Activated CD8-positive, alpha-beta T cell treated with anti-CD3 and anti-CD28 coated beads for 36 hours (primary cell): ENCODE results near the gene ABHD11. TPM values are rescaled to one million over a fixed set of nuclear protein-coding genes. Genes with fewer than 3 reads are reported as not detected.
A peak's percentile ranks its signal among the peaks of the same experiment; 100 is the strongest.

Source experiments
- ATAC-seq: fragments of 200-7000 bp; cut with Tn5 transposase; one replicate; pipeline ENCODE4 v1.10.0; 2021; ENCODE audit warnings: mild to moderate bottlenecking, moderate library complexity
- CTCF ChIA-PET: fragments of 350-600 bp; sonication (Branson Sonifier 250); formaldehyde crosslinking; loops from one replicate; lab custom pipeline; 2021; ENCODE audit warnings: antibody characterized with exemption; lab: Charles Lee
- POLR2A ChIA-PET: fragments of 350-600 bp; sonication (Branson Sonifier 250); formaldehyde crosslinking; loops from one replicate; lab custom pipeline; 2021; ENCODE audit warnings: antibody characterized with exemption; lab: Charles Lee
- DNase-seq: peaks from one replicate; pipeline ENCODE4 v3.0.0-alpha.2; 2020
- H3K27ac Mint-ChIP-seq: one replicate; pipeline ENCODE4 v1.8.0; 2021; ENCODE audit warnings: mild to moderate bottlenecking, mixed read lengths
- H3K27me3 Mint-ChIP-seq: one replicate; pipeline ENCODE4 v1.8.0; 2021; ENCODE audit warnings: mixed read lengths
- H3K36me3 Mint-ChIP-seq: one replicate; pipeline ENCODE4 v1.8.0; 2021; ENCODE audit warnings: low read depth, mixed read lengths
- H3K4me1 Mint-ChIP-seq: one replicate; pipeline ENCODE4 v1.8.0; 2021; ENCODE audit warnings: low read depth, mixed read lengths
- H3K4me3 Mint-ChIP-seq: one replicate; pipeline ENCODE4 v1.8.0; 2021; ENCODE audit warnings: mild to moderate bottlenecking, moderate library complexity, mixed read lengths
- H3K9me3 Mint-ChIP-seq: one replicate; pipeline ENCODE4 v1.8.0; 2021; ENCODE audit warnings: mixed read lengths
- CTCF ChIP-seq: fragments of 200-600 bp; IDR thresholded peaks from one replicate; pipeline ENCODE4 v1.8.0; 2022; ENCODE audit warnings: antibody characterized with exemption, mild to moderate bottlenecking
- intact Hi-C: fragments of 100-400 bp; cut with micrococcal nuclease; formaldehyde crosslinking; loops from one replicate; pipeline ENCODE4 v1.10.0; 2022
- total RNA-seq, 2 experiments: library from RNA; stranded (reverse); gene quantifications; one replicate each; pipeline ENCODE4 v1.2.3, GENCODE V29; 2021

ABHD11 gene
- total RNA-seq, 2 experiments from 2014 or later, result 19.0 to 21.5 TPM

- ChIA-PET POLR2A (interaction anchor here (1.3 kb wide), 1 partner anchor 12 kb away, joined by 6 read pairs; no protein-coding TSS in a partner anchor), CTCF (interaction anchor here (0.9 to 3.7 kb wide), 10 partner anchors 9 to 181 kb away, joined by 3 to 16 read pairs (median 4); partner anchors contain the start of gene BAZ1B)
- H3K9me3 Mint-ChIP-seq, result no peaks in the 10 kb centered on the region
- H3K4me1 Mint-ChIP-seq, result peaks cover 16% of the 10 kb centered on the region
- intact Hi-C loops, result no loop called here
- ATAC-seq, result no peak
- no peak for DNase-seq
- H3K4me3 Mint-ChIP-seq, result no peak overlapping the region
- H3K36me3 Mint-ChIP-seq, result peaks cover 11% of the 10 kb centered on the region
- no peak for TF ChIP-seq CTCF
- no peak overlapping the region for H3K27ac Mint-ChIP-seq
- no peaks in the 10 kb centered on the region for H3K27me3 Mint-ChIP-seq
Measured at GRCh38 chr7:73702665-73703064, 35.9 kb downstream of the ABHD11 start.

- Mint-ChIP-seq H3K4me3 (no peak overlapping the region), H3K27ac (no peak overlapping the region), H3K36me3 (peaks cover 14% of the 10 kb centered on the region), H3K9me3 (no peaks in the 10 kb centered on the region), H3K27me3 (no peaks in the 10 kb centered on the region), H3K4me1 (peaks cover 14% of the 10 kb centered on the region)
- ChIA-PET POLR2A (interaction anchor here (1.3 kb wide), 2 partner anchors 13 to 117 kb away, joined by 3 to 6 read pairs; no protein-coding TSS in a partner anchor), CTCF (interaction anchor here (0.9 to 3.7 kb wide), 11 partner anchors 9 to 180 kb away, joined by 3 to 16 read pairs (median 4); partner anchors contain the start of gene BAZ1B)
- intact Hi-C loops, result no loop called here
- no peak for TF ChIP-seq CTCF
- ATAC-seq (no peak), DNase-seq (no peak)
Measured at GRCh38 chr7:73702226-73702625, 36.4 kb downstream of the ABHD11 start.

GRCh38 chr7:73701357-73701995, 37.1 kb downstream of the ABHD11 start:
- POLR2A ChIA-PET, result interaction anchor here (0.9 to 1.3 kb wide), 4 partner anchors 14 to 181 kb away, joined by 3 to 6 read pairs (median 3); no protein-coding TSS in a partner anchor

GRCh38 chr7:73700581-73701134, 37.9 kb downstream of the ABHD11 start:
- H3K4me1 Mint-ChIP-seq, result peaks cover 5% of the 10 kb centered on the region
- no peak for ATAC-seq
- no peak overlapping the region for H3K4me3 Mint-ChIP-seq
- no peaks in the 10 kb centered on the region for H3K27me3 Mint-ChIP-seq
- intact Hi-C loops, result no loop called here
- no peak overlapping the region for H3K27ac Mint-ChIP-seq
- TF ChIP-seq CTCF, result no peak
- ChIA-PET POLR2A (interaction anchor here (0.9 to 1.5 kb wide), 3 partner anchors 9 to 180 kb away, joined by 3 to 4 read pairs (median 3); no protein-coding TSS in a partner anchor), CTCF (interaction anchor here (0.7 to 3.7 kb wide), 8 partner anchors 11 to 139 kb away, joined by 3 to 16 read pairs (median 4); no protein-coding TSS in a partner anchor)
- no peak for DNase-seq
- peaks cover 25% of the 10 kb centered on the region for H3K36me3 Mint-ChIP-seq
- no peaks in the 10 kb centered on the region for H3K9me3 Mint-ChIP-seq

More at GRCh38 chr7:73701357-73701995, 37.1 kb downstream of the ABHD11 start:
- Mint-ChIP-seq H3K36me3 (peaks cover 21% of the 10 kb centered on the region), H3K27me3 (no peaks in the 10 kb centered on the region), H3K4me3 (no peak overlapping the region), H3K9me3 (no peaks in the 10 kb centered on the region), H3K4me1 (peaks cover 7% of the 10 kb centered on the region), H3K27ac (no peak overlapping the region)
- peak; percentile 49 for ATAC-seq
- CTCF ChIA-PET, result interaction anchor here (0.7 to 3.7 kb wide), 14 partner anchors 8 to 180 kb away, joined by 3 to 16 read pairs (median 4); partner anchors contain the start of gene BAZ1B
- intact Hi-C loops, result no loop called here
- TF ChIP-seq CTCF, result peak; percentile 63
- peak; percentile 51 for DNase-seq
